GM12878 (cell line): Measurements from ENCODE around the gene ANK2. TPM values are rescaled to one million over a fixed set of nuclear protein-coding genes. Genes with fewer than 3 reads are reported as not detected.

Experiments
- ATAC-seq: fragments of 200-7000 bp; cut with Tn5 transposase; 3 replicates; pipeline ENCODE4 v1.9.1; 2020; ENCODE audit warnings: mild to moderate bottlenecking, moderate library complexity
- BruUV-seq: library from RNA; stranded (reverse); fragments of 400-500 nt; replicated peaks from 2 replicates; lab custom pipeline; 2021; lab: Mats Ljungman, UMichigan
- CTCF ChIA-PET: fragments of 300-600 bp; sonication (Branson Sonifier 250); formaldehyde crosslinking; extraction: SDS; loops from one replicate; lab custom pipeline; 2021; ENCODE audit warnings: inconsistent platforms; lab: Yijun Ruan, JAX
- POLR2A ChIA-PET: fragments of 350-600 bp; formaldehyde crosslinking; extraction: SDS; loops from one replicate; lab custom pipeline; 2021; ENCODE audit warnings: inconsistent platforms; lab: Charles Lee
- RAD21 ChIA-PET: fragments of 300-600 bp; sonication (Branson Sonifier 250); formaldehyde crosslinking; loops from one replicate; lab custom pipeline; 2023; ENCODE audit warnings: antibody characterized with exemption; ENCODE audit not compliant: unreplicated experiment; lab: Charles Lee
- SMC1A ChIA-PET: fragments of 300-600 bp; sonication (Branson Sonifier 250); formaldehyde crosslinking; loops from one replicate; lab custom pipeline; 2023; ENCODE audit not compliant: unreplicated experiment, uncharacterized antibody; lab: Charles Lee
- DNase-seq: peaks from one replicate; pipeline ENCODE4 v3.0.0-alpha.2; 2011; ENCODE audit warnings: low read depth, low spot score
- FAIRE-seq: peaks from 3 replicates; lab custom pipeline; 2011; peaks lifted over from hg19 to GRCh38; lab: Jason Lieb, UNC
- H2AFZ ChIP-seq: 2 replicates; pipeline ENCODE4 v1.6.0; 2011; ENCODE audit warnings: low read depth, low read length, control low read depth; ENCODE audit not compliant: control insufficient read depth
- H3K27ac ChIP-seq: 2 replicates; pipeline ENCODE4 v1.5.1; 2011; ENCODE audit warnings: control low read depth; ENCODE audit not compliant: control insufficient read depth, insufficient read depth
- H3K27me3 ChIP-seq, 2 experiments: replicated peaks in 1 of 2; 2 replicates each; pipeline versions ENCODE4 v1.6.0 to v1.6.1; 2011; ENCODE audit warnings: low read length in 1 of 2; ENCODE audit not compliant: control insufficient read depth in 2 of 2, insufficient read depth in 2 of 2
- H3K36me3 ChIP-seq, 2 experiments: 2 replicates each; pipeline ENCODE4 v1.5.1; 2011; ENCODE audit warnings: low read length in 1 of 2; ENCODE audit not compliant: control insufficient read depth in 2 of 2, insufficient read depth in 2 of 2
- H3K4me1 ChIP-seq: 2 replicates; pipeline ENCODE4 v1.6.1; 2011; ENCODE audit warnings: mild to moderate bottlenecking, low read length, moderate library complexity, mixed read lengths; ENCODE audit not compliant: control insufficient read depth, insufficient read depth
- H3K4me2 ChIP-seq: 2 replicates; pipeline ENCODE4 v1.6.0; 2011; ENCODE audit warnings: control low read depth; ENCODE audit not compliant: control insufficient read depth, insufficient read depth
- H3K4me3 ChIP-seq: fragments of 200-600 bp; sonication (generic); 2 replicates; pipeline ENCODE4 v1.5.1; 2016
- H3K79me2 ChIP-seq: 2 replicates; pipeline ENCODE4 v1.6.0; 2011; ENCODE audit warnings: low read length; ENCODE audit not compliant: control insufficient read depth, insufficient read depth
- H3K9ac ChIP-seq: 2 replicates; pipeline ENCODE4 v1.8.0; 2011; ENCODE audit warnings: low read length, control low read depth, mixed read lengths; ENCODE audit not compliant: control insufficient read depth, insufficient read depth
- H3K9me3 ChIP-seq: replicated peaks from 3 replicates; pipeline ENCODE4 v1.5.1; 2011; ENCODE audit warnings: mild to moderate bottlenecking, low read length; ENCODE audit not compliant: control insufficient read depth, insufficient read depth
- H4K20me1 ChIP-seq: 2 replicates; pipeline ENCODE4 v1.6.0; 2011; ENCODE audit not compliant: control insufficient read depth, insufficient read depth
- BCLAF1 ChIP-seq: fragments of 450-650 bp; IDR thresholded peaks from 2 replicates; pipeline ENCODE4 v1.6.1; 2017; ENCODE audit warnings: antibody characterized with exemption, mild to moderate bottlenecking, moderate library complexity
- JUNB ChIP-seq: IDR thresholded peaks from 2 replicates; pipeline ENCODE4 v1.6.1; 2016; ENCODE audit warnings: antibody characterized with exemption, mild to moderate bottlenecking
- MEF2A ChIP-seq: IDR thresholded peaks from 2 replicates; pipeline ENCODE4 v1.6.1; 2011; ENCODE audit warnings: low read depth, mild to moderate bottlenecking, low read length, moderate library complexity; ENCODE audit not compliant: insufficient read depth
- POLR2A ChIP-seq: IDR thresholded peaks from 2 replicates; pipeline ENCODE4 v1.6.1; 2011; ENCODE audit warnings: low read depth, mild to moderate bottlenecking, low read length
- SREBF2 ChIP-seq: IDR thresholded peaks from 2 replicates; pipeline ENCODE4 v1.6.1; 2012; ENCODE audit warnings: mild to moderate bottlenecking, low read length
- WRNIP1 ChIP-seq: IDR thresholded peaks from 2 replicates; pipeline ENCODE4 v1.6.1; 2011; ENCODE audit warnings: low read depth, low read length, improper control_type of control experiment, borderline replicate concordance
- WGBS: methylation state at CpG from one replicate; pipeline ENCODE4 v1.1.6; 2016; ENCODE audit warnings: low lambda C conversion rate; ENCODE audit not compliant: insufficient replicate concordance, insufficient coverage; ENCODE audit errors: missing lambda C conversion rate; 5-methylcytosine and 5-hydroxymethylcytosine counted together
- in situ Hi-C: fragments of 300-500 bp; cut with MboI; formaldehyde crosslinking; loops from 9 replicates; pipeline ENCODE4 v1.14.3; 2018; ENCODE audit warnings: mixed read lengths
- intact Hi-C: fragments of 100-400 bp; cut with micrococcal nuclease; formaldehyde crosslinking; loops from one replicate; pipeline ENCODE4 v1.14.2; 2022; ENCODE audit not compliant: unreplicated experiment
- polyA plus RNA-seq, 11 experiments: library from polyadenylated mRNA; depleted of rRNA in 4 of 11; unstranded in 6 of 11; stranded (reverse) in 5 of 11; fragments of >200 nt; fragmentation: Nextera tagmentation in 4 of 11; fragmentation: Illumina TruSeq in 1 of 11; extraction: Ambion mirVana in 4 of 11; extraction: Trizol in 1 of 11; gene quantifications; 1 replicate in 1 of 11; 2 replicates in 10 of 11; pipeline versions ENCODE4 v1.2.1 to v1.2.3, GENCODE V29; 2011 to 2016; ENCODE audit warnings: inconsistent platforms in 2 of 11, missing spikeins in 2 of 11, low read depth in 1 of 11
- total RNA-seq, 4 experiments: library from RNA; depleted of rRNA in 3 of 4; stranded (reverse); fragments of >200 nt in 3 of 4; fragmentation: Illumina TruSeq in 1 of 4; extraction: Trizol in 1 of 4; gene quantifications; 2 replicates each; pipeline versions ENCODE4 v1.2.1 to v1.2.3, GENCODE V29; 2013 to 2021

Gene ANK2
- total and polyA plus RNA-seq, 10 of the 15 experiments (the other 5 are each of a cell fraction or from before 2014, with no cell fraction given) = 1.6 to 13.0 (median 4.1) TPM

DNA sequence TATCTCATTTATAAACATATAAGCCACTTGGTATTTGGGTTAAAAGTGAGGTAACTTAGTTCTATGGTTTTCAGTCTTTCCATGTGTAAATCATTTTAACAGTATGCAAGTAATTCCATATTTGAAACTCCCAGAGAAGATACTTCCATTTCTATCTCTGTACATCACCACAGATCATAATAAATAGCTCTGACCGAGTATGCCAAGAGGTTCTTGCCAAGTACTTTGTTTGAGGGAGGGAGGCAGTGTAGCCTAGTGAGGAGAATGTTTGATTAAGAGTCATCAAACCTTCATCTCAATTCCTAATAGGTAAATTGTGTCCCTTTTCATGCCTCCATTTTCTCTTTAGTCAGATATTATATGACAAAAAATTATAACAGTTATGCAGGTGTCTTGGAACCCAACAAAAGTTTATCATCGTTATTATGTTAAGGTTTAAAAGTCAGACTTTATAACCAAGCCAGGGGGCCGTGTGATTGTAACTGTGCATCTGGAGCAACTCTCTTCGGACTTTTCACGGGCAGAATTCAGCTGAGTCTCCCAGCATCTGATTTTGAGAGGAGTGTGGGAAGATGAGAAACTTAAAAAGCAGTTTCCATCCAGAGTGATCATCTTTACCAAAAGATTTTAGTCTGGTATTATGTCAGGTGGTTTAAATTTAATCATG lies 123.8 kb downstream of the ANK2 start (continued):
- TF ChIP-seq BCLAF1 (no peak), POLR2A (no peak), MEF2A (no peak), SREBF2 (no peak)

GRCh38 chr4:113173793-113174264 lies 124.4 kb downstream of the ANK2 start:
- H3K27me3 ChIP-seq = no peaks in the 10 kb centered on the region
- no peaks in the 10 kb centered on the region for H3K9me3 ChIP-seq
- no peaks in the 10 kb centered on the region for H3K4me1 ChIP-seq
- BruUV-seq = no TSS peak
- ATAC-seq (peak; percentile 34; the same call in 1 of the 3 replicates), DNase-seq (no peak), FAIRE-seq (no peak)
- TF ChIP-seq JUNB = 0 out of 2 replicates have a peak, but pooled peaks have one; percentile 14
- TF ChIP-seq WRNIP1 = no peak
- CTCF ChIA-PET = no interaction called here
- no peaks in the 10 kb centered on the region for H4K20me1 ChIP-seq
- RAD21 ChIA-PET = no interaction called here
- no peak overlapping the region for H3K27ac ChIP-seq
- H3K4me3 ChIP-seq = no peak overlapping the region
- SMC1A ChIA-PET = interaction anchor here (0.9 kb wide), 1 partner anchor 20 kb away, joined by 3 read pairs; no protein-coding TSS in a partner anchor
- POLR2A ChIA-PET = no interaction called here
- intact Hi-C loops = no loop called here
- in situ Hi-C loops = no loop called here
- WGBS = 19% methylated on average over 3 of the region's 3 CpGs
- H3K36me3 ChIP-seq = no peaks in the 10 kb centered on the region
- H2AFZ ChIP-seq = no peak overlapping the region
- H3K79me2 ChIP-seq = no peaks in the 10 kb centered on the region
- no peak overlapping the region for H3K9ac ChIP-seq
- 0 out of 2 replicates have a peak overlapping the region, but pooled peaks have one; percentile 3 for H3K4me2 ChIP-seq
